GM10248 (cell line): ENCODE results near the gene FBXL17.
"Not testable (repeated sequence)": the region's sequence is repeated elsewhere in the genome, so short reads cannot be mapped to it uniquely, and the experiment has no call there.

Source experiments
- CTCF ChIA-PET: fragments of 300-600 bp; sonication (Branson Sonifier 250); formaldehyde crosslinking; extraction: SDS; loops from one replicate; lab custom pipeline; 2021; ENCODE audit warnings: antibody characterized with exemption; lab: Yijun Ruan, JAX
- POLR2A ChIA-PET: fragments of 350-650 bp; sonication (Branson Sonifier 250); formaldehyde crosslinking; extraction: SDS; loops from one replicate; lab custom pipeline; 2020; ENCODE audit warnings: antibody characterized with exemption; lab: Yijun Ruan, JAX
- DNase-seq: peaks from one replicate; pipeline ENCODE4 v3.0.0; 2012; ENCODE audit errors: extremely low spot score
- TF ChIP-seq, protein P1 (sequence below): IDR thresholded peaks from 2 replicates; pipeline ENCODE4 v1.5.1; 2012; ENCODE audit warnings: mild to moderate bottlenecking, low read depth; ENCODE audit errors: extremely low read depth, missing control alignments, control extremely low read depth

FBXL17 gene

GRCh38 chr5:108280960-108281569 is 100.8 kb downstream of the FBXL17 start:
- ChIA-PET POLR2A (no interaction called here), CTCF (interaction anchor here (2.0 kb wide), 1 partner anchor 21 kb away, joined by 6 read pairs; no protein-coding TSS in a partner anchor)
- DNase-seq = no peak
- TF ChIP-seq, protein P1, sequence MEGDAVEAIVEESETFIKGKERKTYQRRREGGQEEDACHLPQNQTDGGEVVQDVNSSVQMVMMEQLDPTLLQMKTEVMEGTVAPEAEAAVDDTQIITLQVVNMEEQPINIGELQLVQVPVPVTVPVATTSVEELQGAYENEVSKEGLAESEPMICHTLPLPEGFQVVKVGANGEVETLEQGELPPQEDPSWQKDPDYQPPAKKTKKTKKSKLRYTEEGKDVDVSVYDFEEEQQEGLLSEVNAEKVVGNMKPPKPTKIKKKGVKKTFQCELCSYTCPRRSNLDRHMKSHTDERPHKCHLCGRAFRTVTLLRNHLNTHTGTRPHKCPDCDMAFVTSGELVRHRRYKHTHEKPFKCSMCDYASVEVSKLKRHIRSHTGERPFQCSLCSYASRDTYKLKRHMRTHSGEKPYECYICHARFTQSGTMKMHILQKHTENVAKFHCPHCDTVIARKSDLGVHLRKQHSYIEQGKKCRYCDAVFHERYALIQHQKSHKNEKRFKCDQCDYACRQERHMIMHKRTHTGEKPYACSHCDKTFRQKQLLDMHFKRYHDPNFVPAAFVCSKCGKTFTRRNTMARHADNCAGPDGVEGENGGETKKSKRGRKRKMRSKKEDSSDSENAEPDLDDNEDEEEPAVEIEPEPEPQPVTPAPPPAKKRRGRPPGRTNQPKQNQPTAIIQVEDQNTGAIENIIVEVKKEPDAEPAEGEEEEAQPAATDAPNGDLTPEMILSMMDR = no peak

DNA sequence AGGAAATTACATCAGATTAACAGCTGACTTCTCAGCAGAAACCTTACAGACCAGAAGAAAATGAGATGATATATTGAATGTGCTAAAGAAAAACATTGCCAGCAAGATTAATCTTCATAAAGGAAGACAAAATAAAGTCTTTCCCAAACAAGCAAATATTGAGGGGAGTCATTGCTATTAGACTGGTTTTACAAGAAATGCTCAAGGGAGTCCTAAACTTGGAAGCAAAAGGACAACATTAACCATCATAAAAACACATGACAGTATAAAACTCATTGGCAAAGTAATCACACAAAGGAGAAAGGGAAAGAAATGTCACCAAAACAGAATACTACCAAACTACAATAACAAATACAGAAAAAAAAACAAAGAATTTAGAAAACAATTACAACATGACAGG is 101.7 kb downstream of the FBXL17 start:
- CTCF ChIA-PET = interaction anchor here (2.0 kb wide), 1 partner anchor 20 kb away, joined by 6 read pairs; no protein-coding TSS in a partner anchor

GRCh38 chr5:108278285-108279240 is 103.3 kb downstream of the FBXL17 start:
- DNase-seq = no peak
- ChIA-PET POLR2A (no interaction called here), CTCF (no interaction called here)
- TF ChIP-seq, protein P1 = no peak

More for the DNA sequence above, 101.7 kb downstream of the FBXL17 start:
- TF ChIP-seq, protein P1 = no peak
- DNase-seq = no peak
- POLR2A ChIA-PET = no interaction called here

DNA sequence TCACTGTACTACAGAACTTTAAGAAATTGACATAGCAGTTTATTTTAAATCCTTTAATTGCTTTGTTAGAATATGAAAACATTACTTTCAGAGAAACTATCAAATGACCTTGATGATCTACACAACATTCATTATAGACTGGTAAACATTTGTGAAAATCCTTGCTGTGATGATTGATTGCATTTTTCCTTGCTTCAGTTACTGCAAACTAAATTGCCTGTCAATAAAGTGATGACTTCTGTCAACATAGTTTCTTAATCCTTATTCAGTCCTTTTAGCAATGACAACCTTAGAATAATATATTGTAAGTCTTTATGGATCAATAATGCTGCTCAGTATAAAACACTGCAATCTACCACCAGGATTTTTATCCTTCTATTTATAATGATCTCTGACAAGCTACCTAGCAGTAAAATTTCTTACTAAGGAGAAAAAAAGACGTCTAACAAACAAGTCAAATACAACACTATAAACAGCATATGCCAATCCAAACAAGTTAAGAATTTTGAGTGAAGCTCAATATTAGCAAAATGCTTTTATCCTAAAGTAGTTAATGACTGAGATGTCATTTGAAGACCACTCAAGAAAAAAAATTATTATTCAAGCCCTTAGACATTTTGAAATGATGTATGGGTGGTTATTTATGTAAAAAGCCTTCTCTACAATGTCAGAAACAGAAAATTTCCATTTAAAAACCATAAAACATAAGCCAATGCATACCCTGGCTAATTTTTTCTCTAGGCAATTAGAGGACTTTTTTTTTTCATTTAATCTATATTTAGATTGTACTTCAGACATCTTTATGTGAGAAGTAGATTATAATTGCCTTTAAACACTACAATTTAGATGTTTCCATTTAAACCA is 105.5 kb downstream of the FBXL17 start:
- no peak for DNase-seq
- CTCF ChIA-PET = interaction anchor here (1.6 to 1.9 kb wide), 2 partner anchors 15 to 17 kb away, joined by 4 to 8 read pairs; no protein-coding TSS in a partner anchor
- POLR2A ChIA-PET = no interaction called here
- TF ChIP-seq, protein P1 = no peak

- POLR2A ChIA-PET, DNase-seq: not testable (repeated sequence)
- CTCF ChIA-PET = interaction anchor here (1.5 kb wide), 1 partner anchor 71 kb away, joined by 3 read pairs; no protein-coding TSS in a partner anchor
Measured at GRCh38 chr5:108274080-108274479, 107.8 kb downstream of the FBXL17 start.

- DNase-seq = no peak
- ChIA-PET POLR2A (no interaction called here), CTCF (interaction anchor here (0.9 to 4.7 kb wide), 2 partner anchors 10 to 74 kb away, joined by 3 to 46 read pairs; no protein-coding TSS in a partner anchor)
- TF ChIP-seq, protein P1 = no peak
Measured at GRCh38 chr5:108271127-108271526, 110.8 kb downstream of the FBXL17 start.
